ENCODE measurements around the gene ATP2C1.

ATP2C1 gene

GRCh38 chr3:131018970-131019369 is 125.1 kb downstream of the ATP2C1 start:
- TF ChIP-seq CTCF (IDR thresholded peaks at IDR 0.05; ENCODE audit: borderline replicate concordance, insufficient read depth, low read depth, low read length): no peak
- no peak overlapping the region for H3K4me3 ChIP-seq (ENCODE audit: low read depth, low read length)

- H3K4me3 ChIP-seq (ENCODE audit: low read depth, low read length): no peak overlapping the region
- TF ChIP-seq CTCF (IDR thresholded peaks at IDR 0.05; ENCODE audit: borderline replicate concordance, insufficient read depth, low read depth, low read length): no peak
These were observed 126.3 kb downstream of the ATP2C1 start for GRCh38 chr3:131020122-131020693.

- no peak overlapping the region for H3K4me3 ChIP-seq (ENCODE audit: low read depth, low read length)
- TF ChIP-seq CTCF (IDR thresholded peaks at IDR 0.05; ENCODE audit: borderline replicate concordance, insufficient read depth, low read depth, low read length): no peak
These were observed 131.7 kb downstream of the ATP2C1 start for GRCh38 chr3:131025539-131025938.

- H3K4me3 ChIP-seq (ENCODE audit: low read depth, low read length): peak within 1 kb of the TSS; percentile 65
- no peak for TF ChIP-seq CTCF (IDR thresholded peaks at IDR 0.05; ENCODE audit: borderline replicate concordance, insufficient read depth, low read depth, low read length)
These were observed 132.7 kb downstream of the ATP2C1 start, which contains the start of the genes ASTE1 and NEK11 for GRCh38 chr3:131026321-131027151. TSS of gene ASTE1 (minus strand) at chr3:131026825. CDS start at chr3:131025306, 1,519 bp downstream. TSS of gene NEK11 (plus strand) at chr3:131026877. CDS start at chr3:131029709, 2,832 bp downstream.

- no peak overlapping the region for H3K4me3 ChIP-seq (ENCODE audit: low read depth, low read length)
- no peak for TF ChIP-seq CTCF (IDR thresholded peaks at IDR 0.05; ENCODE audit: borderline replicate concordance, insufficient read depth, low read depth, low read length)
These were observed 135.0 kb downstream of the ATP2C1 start for GRCh38 chr3:131028844-131029243.

- TF ChIP-seq CTCF (IDR thresholded peaks at IDR 0.05; ENCODE audit: borderline replicate concordance, insufficient read depth, low read depth, low read length): no peak
- no peak overlapping the region for H3K4me3 ChIP-seq (ENCODE audit: low read depth, low read length)
These were observed 137.8 kb downstream of the ATP2C1 start for GRCh38 chr3:131031660-131032059.
